Measurements from ENCODE around the gene NLGN4X.

DNA sequence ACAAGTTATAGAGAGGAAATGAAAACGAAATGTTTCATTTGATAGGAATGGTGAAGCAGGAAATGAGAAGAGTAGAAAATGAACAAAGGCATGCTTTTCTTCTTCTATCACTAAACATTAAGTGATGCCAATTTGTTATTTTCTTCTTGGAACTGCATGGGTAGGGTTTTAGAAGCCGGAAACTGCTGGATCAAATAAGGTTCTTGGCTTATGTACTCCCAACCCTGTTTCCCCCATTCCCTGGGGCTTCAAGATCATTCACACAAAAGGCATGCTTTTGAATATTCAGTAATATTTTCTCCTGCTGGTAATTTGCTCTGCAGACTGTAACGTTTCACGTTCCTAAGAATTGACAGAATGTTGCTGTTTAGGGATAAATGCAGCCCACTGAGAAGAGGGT lies 224.1 kb downstream of the NLGN4X start:
- no peak for TF ChIP-seq POLR2A (IDR thresholded peaks at IDR 0.05; ENCODE audit: low read depth, low read length)
- TF ChIP-seq POLR2AphosphoS5 (IDR thresholded peaks at IDR 0.05; ENCODE audit: low read depth, low read length), result no peak
- TF ChIP-seq TAF1 (IDR thresholded peaks at IDR 0.05; ENCODE audit: low read depth, low read length), result no peak
- TF ChIP-seq SPI1 (IDR thresholded peaks at IDR 0.05; ENCODE audit: low read depth, low read length), result no peak
